Stimulated activated memory B cell treated with anti-CD40 and anti-IgM and Interleukin-4, amounts not matched to agents 10 μg/mL and 1 μg/mL and 100 μg/mL, for 72 hours (primary cell): ENCODE results near the gene RPL15.

Experiments
- ATAC-seq: fragments of 150-1000 bp; cut with Tn5 transposase; 2 replicates; pipeline ENCODE4 v1.10.0; 2021
- H3K27ac Mint-ChIP-seq: one replicate; pipeline ENCODE4 v1.8.0; 2022; ENCODE audit warnings: mild to moderate bottlenecking, mixed read lengths
- H3K27me3 Mint-ChIP-seq: one replicate; pipeline ENCODE4 v1.8.0; 2022; ENCODE audit warnings: mixed read lengths
- H3K36me3 Mint-ChIP-seq: one replicate; pipeline ENCODE4 v1.8.0; 2022; ENCODE audit warnings: mixed read lengths
- H3K4me1 Mint-ChIP-seq: one replicate; pipeline ENCODE4 v1.8.0; 2022; ENCODE audit warnings: mixed read lengths
- H3K4me3 Mint-ChIP-seq: one replicate; pipeline ENCODE4 v1.8.0; 2022; ENCODE audit warnings: mild to moderate bottlenecking, moderate library complexity, mixed read lengths
- H3K9me3 Mint-ChIP-seq: one replicate; pipeline ENCODE4 v1.8.0; 2022; ENCODE audit warnings: mixed read lengths

The RPL15 gene

GRCh38 chr3:23937296-23937695, 20.4 kb downstream of the RPL15 start:
- no peak overlapping the region for H3K27ac Mint-ChIP-seq
- no peak overlapping the region for H3K4me3 Mint-ChIP-seq
- H3K9me3 Mint-ChIP-seq = no peaks in the 10 kb centered on the region
- H3K36me3 Mint-ChIP-seq = no peaks in the 10 kb centered on the region
- no peak for ATAC-seq
- H3K4me1 Mint-ChIP-seq = no peaks in the 10 kb centered on the region
- H3K27me3 Mint-ChIP-seq = no peaks in the 10 kb centered on the region

GRCh38 chr3:23938688-23939087, 21.8 kb downstream of the RPL15 start:
- no peaks in the 10 kb centered on the region for H3K9me3 Mint-ChIP-seq
- H3K4me3 Mint-ChIP-seq = no peak overlapping the region
- no peaks in the 10 kb centered on the region for H3K27me3 Mint-ChIP-seq
- H3K4me1 Mint-ChIP-seq = peaks cover under 1% of the 10 kb centered on the region
- H3K36me3 Mint-ChIP-seq = no peaks in the 10 kb centered on the region
- ATAC-seq = no peak
- no peak overlapping the region for H3K27ac Mint-ChIP-seq

GRCh38 chr3:23940775-23941174, 23.8 kb downstream of the RPL15 start:
- H3K27ac Mint-ChIP-seq = no peak overlapping the region
- no peak overlapping the region for H3K4me3 Mint-ChIP-seq
- H3K9me3 Mint-ChIP-seq = no peaks in the 10 kb centered on the region
- no peak for ATAC-seq
- H3K36me3 Mint-ChIP-seq = no peaks in the 10 kb centered on the region
- H3K27me3 Mint-ChIP-seq = no peaks in the 10 kb centered on the region
- peaks cover 10% of the 10 kb centered on the region for H3K4me1 Mint-ChIP-seq

- Mint-ChIP-seq H3K4me3 (no peak overlapping the region), H3K27ac (no peak overlapping the region), H3K36me3 (no peaks in the 10 kb centered on the region), H3K27me3 (no peaks in the 10 kb centered on the region), H3K9me3 (no peaks in the 10 kb centered on the region), H3K4me1 (peaks cover 10% of the 10 kb centered on the region)
- ATAC-seq = no peak
Observed at GRCh38 chr3:23941440-23941839, 24.5 kb downstream of the RPL15 start.

GRCh38 chr3:23942546-23942945, 25.6 kb downstream of the RPL15 start:
- H3K4me3 Mint-ChIP-seq = no peak overlapping the region
- H3K27me3 Mint-ChIP-seq = no peaks in the 10 kb centered on the region
- no peak for ATAC-seq
- peaks cover 5% of the 10 kb centered on the region for H3K36me3 Mint-ChIP-seq
- peaks cover 17% of the 10 kb centered on the region for H3K4me1 Mint-ChIP-seq
- H3K27ac Mint-ChIP-seq = no peak overlapping the region
- H3K9me3 Mint-ChIP-seq = no peaks in the 10 kb centered on the region

- H3K4me1 Mint-ChIP-seq = peaks cover 29% of the 10 kb centered on the region
- no peaks in the 10 kb centered on the region for H3K9me3 Mint-ChIP-seq
- peak overlapping the region; percentile 83 for H3K4me3 Mint-ChIP-seq
- no peak for ATAC-seq
- H3K36me3 Mint-ChIP-seq = peaks cover 5% of the 10 kb centered on the region
- H3K27me3 Mint-ChIP-seq = no peaks in the 10 kb centered on the region
- H3K27ac Mint-ChIP-seq = peak overlapping the region; percentile 69
Observed at GRCh38 chr3:23944007-23944783, 27.3 kb downstream of the RPL15 start.

GRCh38 chr3:23944861-23945662, 28.1 kb downstream of the RPL15 start, which contains the start of gene NR1D2:
Gene NR1D2, plus strand, starts transcription at chr3:23945286. Its CDS starts 293 bp downstream, at chr3:23945579.
- H3K27me3 Mint-ChIP-seq = no peaks in the 10 kb centered on the region
- peak within 1 kb of the TSS; percentile 85 for H3K27ac Mint-ChIP-seq
- H3K36me3 Mint-ChIP-seq = peaks cover 5% of the 10 kb centered on the region
- H3K4me1 Mint-ChIP-seq = peaks cover 37% of the 10 kb centered on the region
- H3K9me3 Mint-ChIP-seq = no peaks in the 10 kb centered on the region
- H3K4me3 Mint-ChIP-seq = peak within 1 kb of the TSS; percentile 83
- ATAC-seq = peak; percentile 80

GRCh38 chr3:23945663-23945912, 28.7 kb downstream of the RPL15 start:
- no peaks in the 10 kb centered on the region for H3K9me3 Mint-ChIP-seq
- H3K27ac Mint-ChIP-seq = peak overlapping the region; percentile 85

GRCh38 chr3:23945913-23946687, 29.2 kb downstream of the RPL15 start:
- peaks cover 48% of the 10 kb centered on the region for H3K4me1 Mint-ChIP-seq
- no peaks in the 10 kb centered on the region for H3K9me3 Mint-ChIP-seq
- ATAC-seq = peak; percentile 93
- no peaks in the 10 kb centered on the region for H3K27me3 Mint-ChIP-seq
- H3K4me3 Mint-ChIP-seq = peak overlapping the region; percentile 83
- H3K27ac Mint-ChIP-seq = peak overlapping the region; percentile 85
- peaks cover 5% of the 10 kb centered on the region for H3K36me3 Mint-ChIP-seq

More at GRCh38 chr3:23945663-23945912, 28.7 kb downstream of the RPL15 start:
- Mint-ChIP-seq H3K27me3 (no peaks in the 10 kb centered on the region), H3K36me3 (peaks cover 5% of the 10 kb centered on the region), H3K4me1 (peaks cover 43% of the 10 kb centered on the region), H3K4me3 (peak overlapping the region; percentile 83)
- no peak for ATAC-seq

- H3K27ac Mint-ChIP-seq = no peak overlapping the region
Observed at GRCh38 chr3:23948761-23949160, 31.8 kb downstream of the RPL15 start.

GRCh38 chr3:23949784-23950183, 32.9 kb downstream of the RPL15 start:
- no peak for ATAC-seq
- Mint-ChIP-seq H3K9me3 (no peaks in the 10 kb centered on the region), H3K4me1 (peaks cover 71% of the 10 kb centered on the region), H3K4me3 (peak overlapping the region; percentile 40), H3K27ac (peak overlapping the region; percentile 72), H3K36me3 (peaks cover 8% of the 10 kb centered on the region), H3K27me3 (no peaks in the 10 kb centered on the region)

More at GRCh38 chr3:23948761-23949160, 31.8 kb downstream of the RPL15 start:
- no peak for ATAC-seq
- Mint-ChIP-seq H3K9me3 (no peaks in the 10 kb centered on the region), H3K4me1 (peaks cover 73% of the 10 kb centered on the region), H3K27me3 (no peaks in the 10 kb centered on the region), H3K4me3 (no peak overlapping the region), H3K36me3 (peaks cover 5% of the 10 kb centered on the region)

- Mint-ChIP-seq H3K27me3 (no peaks in the 10 kb centered on the region), H3K4me1 (peaks cover 76% of the 10 kb centered on the region), H3K9me3 (no peaks in the 10 kb centered on the region), H3K4me3 (peak overlapping the region; percentile 40), H3K36me3 (peaks cover 13% of the 10 kb centered on the region), H3K27ac (peak overlapping the region; percentile 72)
- ATAC-seq = no peak
Observed at GRCh38 chr3:23950293-23950692, 33.4 kb downstream of the RPL15 start.

- Mint-ChIP-seq H3K4me3 (peak overlapping the region; percentile 73), H3K36me3 (peaks cover 14% of the 10 kb centered on the region), H3K9me3 (no peaks in the 10 kb centered on the region), H3K27me3 (no peaks in the 10 kb centered on the region), H3K4me1 (peaks cover 68% of the 10 kb centered on the region), H3K27ac (peak overlapping the region; percentile 71)
- peak; percentile 96 for ATAC-seq
Observed at GRCh38 chr3:23952646-23953045, 35.7 kb downstream of the RPL15 start.

GRCh38 chr3:23953523-23953922, 36.6 kb downstream of the RPL15 start:
- no peak overlapping the region for H3K4me3 Mint-ChIP-seq
- peak overlapping the region; percentile 71 for H3K27ac Mint-ChIP-seq
- H3K4me1 Mint-ChIP-seq = peaks cover 59% of the 10 kb centered on the region
- no peak for ATAC-seq
- H3K36me3 Mint-ChIP-seq = peaks cover 14% of the 10 kb centered on the region
- H3K9me3 Mint-ChIP-seq = no peaks in the 10 kb centered on the region
- no peaks in the 10 kb centered on the region for H3K27me3 Mint-ChIP-seq

GRCh38 chr3:23954144-23954543, 37.2 kb downstream of the RPL15 start:
- H3K9me3 Mint-ChIP-seq = no peaks in the 10 kb centered on the region
- H3K4me3 Mint-ChIP-seq = no peak overlapping the region
- ATAC-seq = no peak
- peaks cover 18% of the 10 kb centered on the region for H3K36me3 Mint-ChIP-seq
- no peaks in the 10 kb centered on the region for H3K27me3 Mint-ChIP-seq
- H3K4me1 Mint-ChIP-seq = peaks cover 61% of the 10 kb centered on the region
- no peak overlapping the region for H3K27ac Mint-ChIP-seq
